NCI-H146 (cell line): Measurements from ENCODE around the gene NTPCR.
"Not testable (repeated sequence)": the region's sequence is repeated elsewhere in the genome, so short reads cannot be mapped to it uniquely, and the experiment has no call there.

Source experiments
- DNase-seq: peaks from one replicate; lab custom pipeline; 2025; lab: John Stamatoyannopoulos, UW

Gene NTPCR, protein sequence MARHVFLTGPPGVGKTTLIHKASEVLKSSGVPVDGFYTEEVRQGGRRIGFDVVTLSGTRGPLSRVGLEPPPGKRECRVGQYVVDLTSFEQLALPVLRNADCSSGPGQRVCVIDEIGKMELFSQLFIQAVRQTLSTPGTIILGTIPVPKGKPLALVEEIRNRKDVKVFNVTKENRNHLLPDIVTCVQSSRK

DNA sequence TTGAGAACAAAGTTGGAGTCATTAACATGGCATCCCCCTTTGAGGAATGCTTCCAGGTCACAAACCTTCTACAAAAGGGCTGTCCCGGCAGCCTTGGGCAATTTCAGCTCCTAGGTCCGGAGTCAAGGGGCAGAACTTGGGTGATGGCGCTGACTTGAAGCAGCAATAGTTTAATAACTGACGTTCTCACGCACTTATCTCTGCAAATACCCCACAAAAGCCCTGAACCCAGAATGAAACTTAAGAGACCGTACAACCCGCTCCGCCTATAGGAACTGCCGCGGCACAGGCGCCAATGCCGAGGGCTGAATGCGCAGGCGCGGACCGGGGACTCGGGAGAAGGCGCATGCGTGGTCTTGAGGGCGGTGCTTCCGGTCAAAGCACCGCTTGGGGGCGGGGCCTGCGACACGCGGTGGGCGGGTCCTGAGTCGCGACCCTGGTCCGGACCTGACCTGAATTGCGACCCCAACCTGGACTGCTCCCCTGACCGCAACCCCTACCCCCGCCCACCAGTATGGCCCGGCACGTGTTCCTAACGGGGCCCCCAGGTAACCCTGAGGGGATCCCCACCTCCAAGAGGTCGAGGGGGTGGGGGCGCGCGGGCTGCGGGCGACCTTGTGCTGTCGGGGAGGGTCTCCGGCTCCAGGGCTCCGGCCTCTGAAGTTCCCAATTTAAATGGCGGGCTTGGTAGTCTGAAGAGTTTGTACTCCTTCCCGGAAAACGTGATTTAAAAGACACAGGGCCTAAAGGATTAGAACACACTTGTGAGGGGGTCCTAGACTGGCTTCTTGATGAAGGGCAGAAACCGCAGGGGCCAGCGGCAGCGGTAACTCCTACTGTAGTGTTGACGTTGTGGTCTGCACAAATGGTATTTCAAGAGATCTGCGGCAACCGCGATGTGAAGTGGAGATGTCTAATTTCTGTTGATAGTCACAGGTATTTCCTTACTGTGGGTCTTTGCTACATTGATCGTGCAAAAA lies at the start of gene NTPCR:
Gene NTPCR (plus strand): TSS at position 415 of the 980 bp plus-strand sequence. CDS start 100 bp downstream, at position 515.
- peak; percentile 94 for DNase-seq

DNA sequence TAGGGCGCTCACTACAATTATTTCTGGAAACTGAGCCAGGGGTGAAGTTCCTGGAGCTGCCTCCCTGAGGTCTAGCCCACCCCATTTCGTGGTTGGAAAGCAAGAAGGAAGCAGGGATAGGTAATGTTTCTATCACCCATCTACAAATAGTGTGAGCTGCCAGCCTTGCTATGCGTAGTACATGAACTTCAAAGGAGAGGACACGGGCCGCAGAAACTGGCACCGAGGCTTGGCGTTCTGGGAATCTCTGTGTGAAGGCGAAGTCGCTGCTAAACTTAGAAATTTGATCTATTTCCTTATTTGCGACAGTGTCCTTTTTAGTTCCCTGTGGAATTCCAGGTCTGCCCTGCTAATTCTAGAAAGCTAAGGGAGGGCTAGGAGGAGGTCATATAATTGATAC lies 49.6 kb upstream of the NTPCR start:
- DNase-seq, result no peak

DNA sequence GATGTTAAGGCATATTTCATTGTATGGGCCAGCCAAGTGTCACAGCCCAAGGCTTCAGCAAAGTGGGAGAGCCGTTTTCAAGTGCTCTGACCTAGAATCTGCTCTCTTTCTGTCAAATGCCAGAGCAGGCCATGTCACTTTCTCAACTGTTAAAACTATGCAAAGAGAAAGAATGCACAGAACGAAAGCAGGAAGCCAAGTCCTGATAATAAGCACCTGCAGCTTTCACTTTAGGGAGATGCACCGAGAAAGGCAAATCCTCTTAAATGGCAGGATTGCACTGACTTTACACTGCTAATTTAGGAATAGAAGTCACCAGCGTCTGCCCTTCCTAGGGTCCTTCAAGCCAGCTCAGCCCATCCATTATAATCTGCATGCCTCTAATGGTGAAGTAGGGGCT lies 49.2 kb upstream of the NTPCR start:
- DNase-seq, result no peak

DNA sequence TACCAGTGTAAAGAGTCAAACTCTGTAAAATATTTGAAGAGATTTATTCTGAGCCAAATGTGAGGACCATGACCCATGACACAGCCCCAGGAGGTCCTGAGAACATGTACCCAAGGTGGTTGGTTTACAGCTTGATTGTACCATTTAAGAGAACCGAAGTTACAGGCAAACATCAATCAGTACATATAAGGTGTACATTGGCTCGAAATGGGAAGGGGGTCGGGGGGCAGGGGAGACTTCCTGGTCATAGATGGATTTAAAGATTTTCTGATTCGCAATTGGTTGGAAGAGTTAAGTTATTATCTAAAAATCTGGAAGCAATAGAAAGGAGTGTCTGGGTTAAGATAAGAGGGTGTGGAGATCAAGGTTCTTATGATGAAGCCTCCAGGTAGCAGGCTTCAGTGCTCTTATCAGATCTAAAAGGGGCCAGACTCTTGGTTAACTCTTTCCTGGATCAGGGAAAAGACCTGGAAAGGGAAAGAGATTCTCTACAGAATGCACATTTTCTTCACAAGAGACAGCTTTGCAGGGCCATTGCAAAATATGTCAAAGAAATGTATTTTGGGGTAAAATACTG lies 47.5 kb upstream of the NTPCR start:
- no peak for DNase-seq

DNA sequence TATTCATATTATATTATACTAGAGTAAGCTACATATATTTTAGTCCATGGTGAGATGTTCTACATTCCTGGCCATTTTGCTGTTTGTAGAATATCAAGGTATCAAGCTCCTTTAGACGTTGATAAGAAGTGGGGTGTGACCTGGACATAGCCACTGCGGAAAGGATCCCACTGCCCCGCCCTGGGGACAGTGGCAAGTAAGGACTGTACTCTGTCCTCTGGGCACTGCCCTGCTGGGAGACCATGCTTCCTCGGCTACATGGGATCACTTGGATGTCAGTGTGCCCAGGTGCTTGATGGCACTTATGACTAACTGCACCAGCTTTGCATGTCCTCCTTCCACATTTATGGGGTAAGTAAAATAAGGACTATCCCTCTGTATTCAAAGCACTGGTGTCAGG lies 46.3 kb upstream of the NTPCR start:
- DNase-seq, result no peak

DNA sequence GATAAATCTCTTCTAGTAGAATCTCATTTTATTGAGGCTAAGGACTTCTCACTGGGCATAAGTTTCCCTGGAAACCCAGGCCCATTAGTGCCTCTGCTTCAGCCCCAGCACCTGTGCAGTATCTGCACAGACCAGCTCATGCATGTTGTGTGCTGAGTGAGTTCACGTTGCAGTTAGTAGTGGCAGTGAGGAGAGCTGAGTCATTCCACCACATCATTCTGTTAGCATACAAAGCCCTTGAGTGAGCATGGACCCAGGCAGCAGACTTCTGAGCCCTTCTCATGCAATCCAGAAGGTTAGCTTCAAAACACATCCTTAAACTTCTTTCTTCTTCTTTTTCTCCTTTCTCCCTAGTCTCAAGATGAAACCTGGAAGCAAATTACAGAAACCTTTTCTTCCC lies 45.8 kb upstream of the NTPCR start:
- no peak for DNase-seq

DNA sequence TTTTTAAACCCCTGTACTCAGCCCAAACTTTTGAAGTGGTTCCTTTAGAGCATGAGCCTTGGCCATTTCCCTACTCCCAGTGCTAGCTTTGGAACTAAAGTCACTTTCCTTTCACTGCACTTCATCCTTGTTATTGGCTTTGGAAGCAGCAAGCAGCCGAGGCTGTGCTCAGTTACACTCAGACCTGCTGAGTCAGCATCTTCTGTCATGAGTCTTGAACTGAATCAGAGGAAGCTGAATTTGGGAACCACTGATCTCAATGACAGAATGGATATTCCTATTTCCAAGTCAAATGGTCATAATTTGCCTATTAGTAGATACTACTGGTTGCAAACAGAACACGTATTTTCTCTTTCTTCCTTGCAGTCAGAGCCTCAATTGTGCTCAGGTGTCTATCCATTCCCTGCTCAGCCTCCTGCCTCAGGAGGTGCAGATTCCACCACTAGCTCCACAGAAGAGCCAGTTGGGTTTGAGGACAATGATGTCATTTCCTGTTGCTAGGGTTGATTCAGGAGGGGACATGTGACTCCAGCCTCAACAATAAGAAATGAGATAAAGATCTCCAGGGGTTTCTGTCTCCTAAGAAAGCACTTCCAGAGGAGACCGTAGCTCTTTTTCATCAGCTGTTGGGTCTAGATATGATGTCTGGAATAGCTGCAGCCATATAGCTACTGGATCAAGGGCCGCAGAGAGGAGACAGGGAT lies 44.9 kb upstream of the NTPCR start:
- DNase-seq, result no peak

DNA sequence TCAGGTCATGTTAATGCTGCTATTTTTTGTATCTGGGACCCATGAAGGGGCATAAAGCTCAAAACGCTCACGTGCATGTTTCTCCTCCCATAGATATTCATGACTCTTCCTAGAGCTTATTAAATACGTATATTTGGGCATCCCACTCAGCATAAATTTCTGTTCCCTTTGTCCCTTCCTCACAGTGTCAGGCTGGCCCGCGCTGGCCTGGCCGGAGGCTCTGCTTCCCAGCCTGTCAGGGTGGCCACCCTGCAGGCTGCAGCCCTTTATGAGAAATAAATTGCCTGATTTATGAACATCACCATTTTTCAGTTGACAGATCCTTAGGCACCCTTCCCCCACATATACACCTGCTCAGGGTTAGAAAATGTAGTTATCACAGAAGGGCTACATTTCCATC lies 44.0 kb upstream of the NTPCR start:
- DNase-seq, result no peak

DNA sequence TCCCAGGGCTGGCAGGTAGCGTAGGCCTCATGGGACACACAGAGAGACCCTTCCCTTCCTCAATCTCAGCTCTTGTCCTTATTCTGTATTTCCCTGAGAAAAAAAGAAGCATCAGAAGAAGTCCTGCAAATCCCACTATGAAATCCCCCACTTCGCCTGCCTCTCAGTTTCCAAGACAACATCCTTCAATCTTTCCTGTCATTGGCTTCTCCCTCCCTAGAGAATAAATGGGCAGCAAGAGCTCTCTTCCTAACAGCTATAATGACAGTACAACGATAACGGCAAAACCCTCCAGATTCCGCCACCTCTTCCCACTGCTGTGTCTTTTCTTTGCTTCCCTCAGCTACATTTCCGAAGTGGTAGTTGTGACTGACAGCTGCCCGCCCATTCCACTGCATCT lies 41.6 kb upstream of the NTPCR start:
- DNase-seq, result no peak

DNA sequence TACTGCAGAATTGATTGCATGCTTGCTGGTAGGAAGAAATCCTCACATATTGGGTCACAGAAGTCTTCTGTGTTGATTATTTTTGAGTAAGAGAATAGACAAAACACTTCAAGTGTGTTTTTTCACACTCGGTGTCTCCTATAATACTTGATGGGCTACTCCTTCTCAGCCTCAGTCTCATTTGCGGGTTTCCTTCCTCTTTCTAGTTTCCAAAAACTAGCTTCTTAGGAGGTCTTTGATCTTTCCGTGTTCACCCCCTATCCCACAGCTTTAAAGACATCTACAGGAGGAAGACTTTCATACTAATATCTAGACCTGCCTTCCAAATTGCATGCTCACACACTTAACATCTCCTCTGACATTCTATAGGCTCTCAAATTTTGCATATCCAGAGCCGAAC lies 40.7 kb upstream of the NTPCR start:
- no peak for DNase-seq

DNA sequence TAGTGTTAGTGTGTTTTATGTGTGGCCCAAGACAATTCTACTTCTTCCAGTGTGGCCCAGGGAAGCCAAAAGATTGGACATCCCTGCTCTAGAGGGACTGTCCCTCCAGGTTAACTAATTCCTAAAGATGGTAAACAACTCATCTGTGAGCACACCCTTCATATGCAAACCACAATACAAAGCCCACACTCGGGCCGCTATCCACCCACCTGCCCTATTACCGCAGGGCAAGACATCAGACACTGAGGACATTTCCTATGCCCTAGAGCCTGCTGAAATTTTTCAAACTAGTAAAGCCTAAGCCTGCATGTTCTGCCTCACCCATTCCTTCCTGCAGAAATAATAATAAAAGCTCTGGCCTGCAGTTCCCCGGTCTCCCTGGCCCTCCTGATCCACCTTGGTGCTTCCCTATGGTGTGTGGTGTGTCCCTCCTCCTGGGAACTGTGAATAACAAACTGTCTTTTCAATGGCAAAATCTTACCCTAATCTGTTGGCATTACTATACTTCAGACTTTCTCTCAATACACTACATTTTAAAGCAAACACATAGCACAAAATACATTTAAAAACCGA lies 39.3 kb upstream of the NTPCR start:
- DNase-seq, result no peak

DNA sequence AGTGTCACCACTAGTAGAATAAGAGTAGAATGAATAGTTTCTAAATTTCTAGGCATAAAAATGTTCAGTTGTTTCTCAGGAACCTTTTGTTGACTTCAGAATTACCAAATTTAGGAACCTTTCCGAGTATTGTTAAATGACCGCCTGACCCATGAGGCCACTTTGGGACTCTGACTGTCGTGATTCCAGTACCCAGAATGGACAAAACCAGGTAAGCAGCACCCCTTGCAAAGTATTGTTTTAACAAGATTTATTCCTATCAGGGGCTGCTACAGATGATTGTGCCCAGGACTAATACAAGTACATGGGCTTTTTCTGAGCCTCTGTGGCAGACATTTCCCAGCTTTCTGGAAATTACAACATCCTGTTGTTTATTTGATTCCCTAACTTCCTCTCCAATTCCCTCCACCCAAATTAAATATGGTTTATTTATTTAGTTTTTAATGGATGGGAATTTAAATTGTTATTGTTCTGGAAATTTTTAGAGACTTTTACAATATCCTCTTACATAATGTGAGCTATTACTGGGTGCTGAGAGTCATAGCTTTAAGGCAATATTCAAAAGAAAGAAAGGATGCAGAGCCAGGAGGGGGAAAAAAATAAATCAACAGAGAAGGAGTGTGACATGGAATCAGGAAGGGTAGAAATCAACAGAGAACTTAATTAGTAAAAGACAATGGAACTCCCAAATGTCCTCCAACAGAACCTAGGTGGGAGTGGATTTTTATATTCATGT lies 37.4 kb upstream of the NTPCR start:
- no peak for DNase-seq

DNA sequence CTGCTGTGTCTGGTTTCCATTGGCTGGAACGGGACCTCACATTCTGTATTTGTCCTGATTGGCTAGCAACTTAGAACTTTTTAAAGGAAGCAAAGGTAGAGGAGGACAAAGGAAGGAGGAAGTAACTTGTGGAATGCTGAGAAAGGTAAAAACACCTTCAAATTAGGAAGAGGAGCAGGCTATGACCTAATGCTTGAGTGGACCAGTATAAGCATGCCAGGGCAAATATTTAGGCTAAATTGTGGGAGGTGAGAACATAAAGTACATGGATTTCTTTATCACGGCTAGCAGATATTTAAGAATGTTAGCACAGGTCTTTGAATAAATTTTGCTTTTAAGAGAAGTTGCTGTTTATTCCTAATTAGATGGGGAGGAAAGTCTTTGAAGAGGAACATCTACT lies 36.1 kb upstream of the NTPCR start:
- not testable (repeated sequence) for DNase-seq

DNA sequence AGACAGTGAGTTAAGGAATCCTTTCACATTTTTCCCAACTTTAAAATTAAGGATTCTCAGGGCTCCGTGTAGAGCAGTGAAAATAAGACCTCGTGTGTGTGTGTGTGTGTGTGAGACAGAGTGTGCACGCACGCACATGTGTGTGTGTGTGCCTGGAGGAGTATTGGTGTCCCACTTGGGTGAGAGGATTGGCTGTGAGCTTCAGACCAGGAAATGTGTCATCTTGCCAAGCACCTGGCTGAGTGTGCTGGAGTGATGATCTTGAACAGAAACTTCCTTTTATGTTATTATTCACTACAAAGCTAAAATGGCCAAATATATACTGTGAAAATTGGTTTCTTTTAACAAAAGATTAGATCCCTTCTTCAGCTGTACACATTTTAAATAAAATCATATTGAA lies 35.2 kb upstream of the NTPCR start:
- DNase-seq, result no peak

DNA sequence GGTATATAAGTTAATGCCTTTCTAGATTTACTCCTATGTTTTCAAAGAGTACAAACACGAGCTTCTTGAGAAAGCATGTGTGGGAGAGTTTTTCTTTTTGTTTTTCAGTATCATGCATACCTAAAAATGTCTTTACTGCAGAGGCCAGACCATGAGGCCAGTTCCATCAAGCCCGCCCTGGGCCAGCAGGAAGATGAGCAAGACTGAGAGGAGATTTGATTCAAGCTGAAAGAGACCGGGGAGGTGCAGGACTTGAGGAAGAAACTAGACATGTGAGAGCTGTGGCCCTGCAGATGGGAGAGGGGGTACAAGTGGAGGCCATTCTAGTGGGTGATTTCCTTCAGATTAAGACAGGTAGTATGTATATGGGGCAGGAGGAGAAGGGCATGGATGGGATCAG lies 33.4 kb upstream of the NTPCR start:
- DNase-seq, result no peak

DNA sequence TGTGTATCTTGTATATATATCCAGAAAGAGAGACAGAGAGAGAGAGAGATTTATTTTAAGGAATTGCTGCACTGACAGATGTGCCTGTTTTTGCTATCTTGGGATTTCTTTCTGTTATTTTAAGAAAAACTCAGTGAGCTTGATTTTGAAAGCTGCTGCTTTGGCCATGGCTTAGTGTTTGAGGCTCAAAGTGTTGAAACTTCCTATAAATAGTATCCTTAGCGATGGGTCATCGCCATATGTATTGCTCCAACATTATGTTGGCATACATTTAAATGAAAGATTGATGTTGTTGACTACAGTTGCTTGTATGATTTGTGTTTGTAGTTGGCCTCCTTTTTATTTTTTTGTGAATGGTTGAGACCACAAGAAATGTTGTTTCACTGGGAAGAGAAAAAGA lies 29.0 kb upstream of the NTPCR start:
- no peak for DNase-seq

DNA sequence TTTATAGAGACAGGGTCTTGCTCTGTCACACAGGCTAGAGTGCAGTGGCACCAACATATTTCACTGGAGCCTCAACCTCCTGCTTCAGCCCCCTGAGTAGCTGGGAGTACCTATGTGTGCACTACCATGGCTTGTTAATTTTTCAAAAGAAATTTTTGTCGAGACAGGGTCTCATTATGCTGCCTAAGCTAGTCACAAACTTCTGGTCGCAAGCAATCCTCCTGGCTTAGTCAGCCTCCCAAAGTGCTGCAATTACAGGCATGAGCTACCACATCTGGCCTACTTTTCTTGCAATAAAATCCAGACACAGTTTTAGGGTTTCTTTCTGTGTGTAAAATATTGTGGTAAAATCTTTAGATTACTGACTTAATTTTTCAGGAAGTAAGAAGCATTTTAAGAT lies 27.9 kb upstream of the NTPCR start:
- DNase-seq, result no peak

DNA sequence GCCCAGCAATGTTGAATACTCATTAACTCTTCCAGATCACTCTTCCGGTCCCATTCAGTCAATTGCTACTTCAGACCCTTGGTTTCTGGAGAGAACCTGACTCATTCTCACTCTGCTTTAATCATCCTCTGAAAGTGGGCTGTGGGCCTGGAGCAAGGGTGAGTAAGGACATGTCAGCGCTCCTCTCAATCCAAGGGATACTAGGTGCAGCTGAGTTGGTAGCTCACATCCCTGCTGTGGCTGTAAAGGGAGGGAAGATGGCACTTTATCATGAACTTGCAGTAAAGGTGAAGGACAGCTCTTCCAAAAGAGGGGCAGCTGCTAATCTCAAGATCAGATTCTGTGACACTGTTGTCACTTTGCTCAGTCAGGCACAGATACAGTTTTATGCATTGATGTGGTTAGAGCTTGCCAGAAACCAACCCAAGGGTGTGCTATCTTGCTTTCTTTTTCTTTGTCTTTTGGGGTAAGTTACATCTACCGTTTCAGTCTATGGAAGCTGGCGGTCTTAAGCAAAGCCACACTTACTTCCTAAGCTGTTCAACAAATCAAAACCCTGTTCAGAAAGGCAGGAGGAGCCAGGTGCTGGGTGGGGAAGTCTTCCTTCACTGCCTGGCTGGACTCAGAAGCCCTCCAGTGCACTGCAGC lies 26.5 kb upstream of the NTPCR start:
- no peak for DNase-seq

DNA sequence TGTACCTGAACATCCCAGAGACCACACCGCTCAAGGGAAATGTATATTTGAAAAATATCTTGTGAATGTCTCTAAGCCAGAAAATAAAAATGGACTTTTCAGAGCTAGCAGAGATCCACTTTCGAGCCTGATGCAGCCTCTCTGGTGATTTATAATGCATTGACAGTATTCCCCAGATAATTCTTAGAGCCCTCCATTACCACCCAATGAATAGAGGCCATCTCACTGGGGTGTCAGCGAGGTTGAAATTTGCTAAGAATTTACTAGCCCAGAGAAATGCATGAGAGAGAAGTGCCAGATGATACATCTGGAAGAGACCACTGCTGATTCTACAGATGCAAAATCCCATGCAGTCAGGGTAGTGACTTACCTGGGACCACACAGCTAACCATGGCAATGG lies 25.5 kb upstream of the NTPCR start:
- DNase-seq, result no peak

DNA sequence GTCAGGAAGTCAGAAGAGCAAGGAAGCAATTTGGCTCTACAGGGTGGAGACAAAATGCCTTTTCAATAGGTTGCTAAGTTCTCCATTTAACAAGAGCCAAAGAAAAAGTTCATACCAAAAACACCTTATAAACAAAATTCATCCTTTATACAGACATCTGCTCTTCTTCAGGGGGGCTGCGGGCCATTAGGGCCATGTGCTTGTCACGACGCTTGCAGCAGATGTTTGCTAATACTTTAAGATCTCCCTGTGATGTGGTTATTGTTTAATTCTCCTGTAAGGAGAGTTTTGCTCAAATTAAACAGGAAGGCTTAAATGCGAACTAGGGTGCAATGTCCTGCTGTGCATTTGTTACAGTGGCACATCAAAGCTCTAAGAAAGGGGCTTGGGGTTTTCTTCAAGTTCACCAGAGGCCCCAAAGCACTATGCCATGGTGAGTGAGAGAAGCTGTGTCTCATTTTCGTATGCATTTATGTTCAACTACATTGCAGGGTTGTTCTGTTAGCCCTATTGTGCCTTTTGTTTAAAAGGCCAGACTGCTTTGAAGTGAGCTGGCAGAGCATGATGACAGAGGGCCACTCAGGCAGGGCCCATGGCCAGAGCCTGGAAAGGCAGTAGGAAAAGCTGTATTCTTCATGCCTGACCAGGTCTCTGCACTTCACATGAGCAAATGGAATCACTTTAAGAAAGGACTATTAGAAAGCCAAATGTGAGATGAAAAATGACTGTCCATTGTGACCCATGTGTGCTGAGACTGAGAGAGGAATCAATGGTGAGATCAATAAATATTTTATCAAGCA lies 24.8 kb upstream of the NTPCR start:
- DNase-seq, result no peak
